HEK293T (cell line): ENCODE data around the gene PACRG.

Experiments
- ARNT ChIP-seq: fragments of 450-650 bp; IDR thresholded peaks from 2 replicates; pipeline ENCODE4 v1.6.1; 2017; ENCODE audit warnings: mild to moderate bottlenecking
- BHLHE40 ChIP-seq: fragments of 450-650 bp; IDR thresholded peaks from 2 replicates; pipeline ENCODE4 v1.6.1; 2016; ENCODE audit warnings: mild to moderate bottlenecking, moderate library complexity, borderline replicate concordance
- ELF4 ChIP-seq: fragments of 450-650 bp; IDR thresholded peaks from 2 replicates; pipeline ENCODE4 v1.6.1; 2017; ENCODE audit warnings: antibody characterized with exemption
- FOXK2 ChIP-seq: fragments of 450-650 bp; IDR thresholded peaks from 2 replicates; pipeline ENCODE4 v1.6.1; 2016; ENCODE audit warnings: mild to moderate bottlenecking
- FOXM1 ChIP-seq: fragments of 450-650 bp; IDR thresholded peaks from 2 replicates; pipeline ENCODE4 v1.6.1; 2017; ENCODE audit warnings: mild to moderate bottlenecking, borderline replicate concordance
- L3MBTL2 ChIP-seq: fragments of 450-650 bp; conservative IDR thresholded peaks from 2 replicates; pipeline ENCODE4 v1.6.1; 2016; ENCODE audit warnings: mild to moderate bottlenecking
- NFRKB ChIP-seq: fragments of 450-650 bp; IDR thresholded peaks from 2 replicates; pipeline ENCODE4 v1.6.1; 2016; ENCODE audit warnings: mild to moderate bottlenecking, moderate library complexity
- SP1 ChIP-seq: fragments of 450-650 bp; IDR thresholded peaks from 2 replicates; pipeline ENCODE4 v1.6.1; 2017
- SUZ12 ChIP-seq: fragments of 450-650 bp; IDR thresholded peaks from 2 replicates; pipeline ENCODE4 v1.6.1; 2016; ENCODE audit warnings: mild to moderate bottlenecking
- TARDBP ChIP-seq: fragments of 450-650 bp; IDR thresholded peaks from 2 replicates; pipeline ENCODE4 v1.6.1; 2016
- ZNF384 ChIP-seq: fragments of 450-650 bp; IDR thresholded peaks from 2 replicates; pipeline ENCODE4 v1.6.1; 2016
- TF ChIP-seq, protein P1 (sequence below): fragments of 450-650 bp; IDR thresholded peaks from 2 replicates; pipeline ENCODE4 v1.6.1; 2016

- no peak for TF ChIP-seq ZNF384
- no peak for TF ChIP-seq BHLHE40
- TF ChIP-seq SUZ12 = no peak
- no peak for TF ChIP-seq NFRKB
- TF ChIP-seq ARNT = no peak
- no peak for TF ChIP-seq ELF4
- TF ChIP-seq, protein P1, sequence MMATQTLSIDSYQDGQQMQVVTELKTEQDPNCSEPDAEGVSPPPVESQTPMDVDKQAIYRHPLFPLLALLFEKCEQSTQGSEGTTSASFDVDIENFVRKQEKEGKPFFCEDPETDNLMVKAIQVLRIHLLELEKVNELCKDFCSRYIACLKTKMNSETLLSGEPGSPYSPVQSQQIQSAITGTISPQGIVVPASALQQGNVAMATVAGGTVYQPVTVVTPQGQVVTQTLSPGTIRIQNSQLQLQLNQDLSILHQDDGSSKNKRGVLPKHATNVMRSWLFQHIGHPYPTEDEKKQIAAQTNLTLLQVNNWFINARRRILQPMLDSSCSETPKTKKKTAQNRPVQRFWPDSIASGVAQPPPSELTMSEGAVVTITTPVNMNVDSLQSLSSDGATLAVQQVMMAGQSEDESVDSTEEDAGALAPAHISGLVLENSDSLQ = no peak
- no peak for TF ChIP-seq FOXM1
- no peak for TF ChIP-seq SP1
- no peak for TF ChIP-seq L3MBTL2
- TF ChIP-seq FOXK2 = no peak
- no peak for TF ChIP-seq TARDBP
Measured at GRCh38 chr6:163133691-163134090, 405.9 kb downstream of the PACRG start.
